A673 (cell line): ENCODE data around the gene CTTNBP2NL. TPM values are rescaled to one million over a fixed set of nuclear protein-coding genes. Genes with fewer than 3 reads are reported as not detected.
"Not testable (repeated sequence)": the region's sequence is repeated elsewhere in the genome, so short reads cannot be mapped to it uniquely, and the experiment has no call there.

Source experiments
- BruUV-seq: library from RNA; stranded (reverse); fragments of 400-500 nt; replicated peaks from 2 replicates; lab custom pipeline; 2021; lab: Mats Ljungman, UMichigan
- CTCF ChIA-PET: fragments of 300-600 bp; sonication (Branson Sonifier 250); formaldehyde crosslinking; loops from one replicate; lab custom pipeline; 2022; ENCODE audit warnings: antibody characterized with exemption; lab: Charles Lee
- POLR2A ChIA-PET: fragments of 300-600 bp; sonication (Branson Sonifier 250); formaldehyde crosslinking; loops from one replicate; lab custom pipeline; 2022; ENCODE audit warnings: antibody characterized with exemption; ENCODE audit not compliant: low non-redundant PET; lab: Charles Lee
- DNase-seq: peaks from one replicate; pipeline ENCODE4 v3.0.0-alpha.2; 2015; ENCODE audit warnings: low spot score
- H3K27ac ChIP-seq: fragments of 200-600 bp; sonication (generic); 2 replicates; pipeline ENCODE4 v1.5.1; 2016; ENCODE audit warnings: mixed run types, low read depth, mild to moderate bottlenecking, mixed read lengths, antibody characterized with exemption, low read length; ENCODE audit not compliant: poor library complexity, severe bottlenecking
- H3K27me3 ChIP-seq: fragments of 200-600 bp; sonication (generic); replicated peaks from 2 replicates; pipeline ENCODE4 v1.6.1; 2017; ENCODE audit warnings: mixed run types, low read depth, mild to moderate bottlenecking, mixed read lengths, antibody characterized with exemption, low read length; ENCODE audit not compliant: insufficient read depth, poor library complexity
- H3K36me3 ChIP-seq: fragments of 200-600 bp; sonication (generic); 2 replicates; pipeline ENCODE4 v1.6.1; 2016; ENCODE audit warnings: mixed run types, mild to moderate bottlenecking, mixed read lengths, antibody characterized with exemption, low read length; ENCODE audit not compliant: insufficient read depth, poor library complexity, severe bottlenecking
- H3K4me1 ChIP-seq: fragments of 200-600 bp; sonication (generic); 2 replicates; pipeline ENCODE4 v1.6.1; 2017; ENCODE audit warnings: mixed run types, mild to moderate bottlenecking, mixed read lengths, antibody characterized with exemption, low read length; ENCODE audit not compliant: insufficient read depth, poor library complexity, severe bottlenecking
- H3K4me3 ChIP-seq: fragments of 200-600 bp; sonication (generic); 2 replicates; pipeline ENCODE4 v1.5.1; 2016; ENCODE audit warnings: low read depth, mixed run types, mild to moderate bottlenecking, mixed read lengths, low read length; ENCODE audit not compliant: poor library complexity, severe bottlenecking
- H3K9me3 ChIP-seq: fragments of 200-600 bp; sonication (generic); 2 replicates; pipeline ENCODE4 v1.6.1; 2016; ENCODE audit warnings: mixed run types, low read depth, mild to moderate bottlenecking, mixed read lengths, antibody characterized with exemption, low read length; ENCODE audit not compliant: poor library complexity, severe bottlenecking
- CTCF ChIP-seq: fragments of 300-800, 200-600 bp; sonication (generic); conservative IDR thresholded peaks from 2 replicates; pipeline ENCODE4 v1.5.1; 2017; ENCODE audit warnings: low read depth, mild to moderate bottlenecking, antibody characterized with exemption, low read length, moderate library complexity, mixed read lengths
- EZH2 ChIP-seq: fragments of 200-600 bp; sonication (generic); IDR thresholded peaks from 2 replicates; pipeline ENCODE4 v1.6.1; 2017; ENCODE audit warnings: borderline replicate concordance, low read depth, mild to moderate bottlenecking, mixed read lengths, antibody characterized with exemption, low read length; ENCODE audit not compliant: poor library complexity, severe bottlenecking
- intact Hi-C: fragments of 100-400 bp; cut with micrococcal nuclease; formaldehyde crosslinking; loops from one replicate; pipeline ENCODE4 v1.10.0; 2022; ENCODE audit not compliant: unreplicated experiment
- total RNA-seq: library from RNA; stranded (reverse); gene quantifications from 2 replicates; pipeline ENCODE4 v1.2.3, GENCODE V29; 2021

Gene CTTNBP2NL
- total RNA-seq, 1 experiment from 2014 or later = 32.7 TPM

- BruUV-seq = no TSS peak
- H3K4me3 ChIP-seq = no peak overlapping the region
- TF ChIP-seq CTCF (no peak), EZH2 (no peak)
- H3K36me3 ChIP-seq = peaks cover 7% of the 10 kb centered on the region
- H3K9me3 ChIP-seq = no peaks in the 10 kb centered on the region
- H3K27me3 ChIP-seq = no peaks in the 10 kb centered on the region
- intact Hi-C loops = no loop called here
- POLR2A ChIA-PET = no interaction called here
- CTCF ChIA-PET = no interaction called here
- H3K4me1 ChIP-seq = no peaks in the 10 kb centered on the region
- no peak overlapping the region for H3K27ac ChIP-seq
- no peak for DNase-seq
Observed at GRCh38 chr1:112449630-112449983, 53.6 kb downstream of the CTTNBP2NL start.

GRCh38 chr1:112450773-112451172 lies 54.8 kb downstream of the CTTNBP2NL start:
- ChIA-PET CTCF (no interaction called here), POLR2A (no interaction called here)
- intact Hi-C loops = no loop called here
- TF ChIP-seq EZH2 (no peak), CTCF (no peak)
- Histone ChIP-seq H3K4me3 (no peak overlapping the region), H3K4me1 (no peaks in the 10 kb centered on the region), H3K9me3 (no peaks in the 10 kb centered on the region), H3K27me3 (no peaks in the 10 kb centered on the region), H3K36me3 (peaks cover 13% of the 10 kb centered on the region), H3K27ac (no peak overlapping the region)
- BruUV-seq = no TSS peak
- DNase-seq = no peak

GRCh38 chr1:112451301-112451700 lies 55.3 kb downstream of the CTTNBP2NL start:
- CTCF ChIA-PET, H3K27ac ChIP-seq, H3K9me3 ChIP-seq, DNase-seq, intact Hi-C loops, POLR2A ChIA-PET, H3K27me3 ChIP-seq, H3K4me3 ChIP-seq, BruUV-seq, H3K4me1 ChIP-seq: not testable (repeated sequence)
- H3K36me3 ChIP-seq = peaks cover 18% of the 10 kb centered on the region

DNA sequence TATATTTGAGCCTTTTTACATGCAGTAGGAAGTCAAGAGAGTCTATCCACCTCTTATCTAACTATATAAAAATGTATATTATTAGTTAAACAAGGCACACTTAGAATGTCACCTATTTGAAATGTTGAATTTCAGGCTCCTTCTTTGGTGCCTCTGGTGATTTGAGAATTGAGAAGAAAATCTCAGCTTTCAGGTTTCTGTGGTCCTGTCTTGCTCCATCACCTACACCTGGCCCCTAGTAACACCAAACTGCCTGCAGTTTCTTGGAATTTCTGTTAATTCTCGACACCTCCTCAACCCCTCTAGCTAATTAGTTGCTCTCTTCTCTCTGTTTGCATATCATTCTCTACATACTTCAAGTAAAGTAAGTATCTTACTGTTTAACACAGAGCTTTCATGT lies 57.9 kb downstream of the CTTNBP2NL start:
- ChIA-PET CTCF (no interaction called here), POLR2A (no interaction called here)
- no peak for DNase-seq
- peaks cover 36% of the 10 kb centered on the region for H3K36me3 ChIP-seq
- H3K4me3 ChIP-seq = no peak overlapping the region
- H3K9me3 ChIP-seq = no peaks in the 10 kb centered on the region
- no peak overlapping the region for H3K27ac ChIP-seq
- intact Hi-C loops = no loop called here
- H3K27me3 ChIP-seq = no peaks in the 10 kb centered on the region
- no TSS peak for BruUV-seq
- TF ChIP-seq EZH2 (no peak), CTCF (no peak)
- H3K4me1 ChIP-seq = no peaks in the 10 kb centered on the region
